Loucy (cell line): ENCODE data around the gene NADK.

Experiments
- EZH2phosphoT487 ChIP-seq: fragments of 200-600 bp; IDR thresholded peaks from 2 replicates; pipeline ENCODE4 v1.6.1; 2018; ENCODE audit warnings: antibody characterized with exemption, mild to moderate bottlenecking, moderate library complexity, borderline replicate concordance
- TF ChIP-seq, protein P1 (sequence below): fragments of 200-600 bp; sonication (generic); conservative IDR thresholded peaks from 2 replicates; pipeline ENCODE4 v1.5.1; 2014; ENCODE audit warnings: mild to moderate bottlenecking, antibody characterized with exemption, low read length

DNA sequence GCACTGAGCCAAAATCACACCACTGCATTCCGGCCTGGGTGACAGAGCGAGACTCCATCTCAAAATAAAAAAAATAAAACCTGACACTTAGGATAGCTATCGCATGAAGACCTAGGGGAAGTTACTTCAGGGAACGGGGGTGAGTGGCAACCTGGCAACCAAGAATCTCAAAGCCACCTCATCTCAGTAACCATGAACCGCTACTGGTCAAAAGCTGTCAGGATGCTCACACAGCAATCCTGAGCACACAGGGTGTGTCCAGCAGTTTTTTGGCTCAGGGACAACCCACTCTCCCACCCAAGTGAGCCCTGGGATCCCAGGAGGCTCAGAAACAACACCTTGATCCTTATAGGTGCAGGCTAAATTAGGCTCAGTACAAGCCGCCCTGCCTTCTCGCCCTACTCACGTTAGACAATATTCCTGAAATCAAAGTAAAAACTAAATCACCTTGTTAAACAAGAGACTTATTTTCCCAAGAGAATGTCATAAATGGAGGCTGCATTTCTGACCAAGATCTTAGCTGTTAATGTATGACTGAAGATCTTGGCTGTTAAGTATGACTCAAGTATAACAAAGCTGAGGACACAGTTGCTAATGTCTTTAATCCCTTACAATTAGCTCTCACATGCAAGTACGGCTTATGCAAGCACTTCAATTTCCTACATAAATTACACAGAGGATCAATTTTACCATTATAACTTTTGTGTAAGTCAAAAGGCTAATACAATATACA is 48.3 kb upstream of the NADK start:
- TF ChIP-seq, protein P1, sequence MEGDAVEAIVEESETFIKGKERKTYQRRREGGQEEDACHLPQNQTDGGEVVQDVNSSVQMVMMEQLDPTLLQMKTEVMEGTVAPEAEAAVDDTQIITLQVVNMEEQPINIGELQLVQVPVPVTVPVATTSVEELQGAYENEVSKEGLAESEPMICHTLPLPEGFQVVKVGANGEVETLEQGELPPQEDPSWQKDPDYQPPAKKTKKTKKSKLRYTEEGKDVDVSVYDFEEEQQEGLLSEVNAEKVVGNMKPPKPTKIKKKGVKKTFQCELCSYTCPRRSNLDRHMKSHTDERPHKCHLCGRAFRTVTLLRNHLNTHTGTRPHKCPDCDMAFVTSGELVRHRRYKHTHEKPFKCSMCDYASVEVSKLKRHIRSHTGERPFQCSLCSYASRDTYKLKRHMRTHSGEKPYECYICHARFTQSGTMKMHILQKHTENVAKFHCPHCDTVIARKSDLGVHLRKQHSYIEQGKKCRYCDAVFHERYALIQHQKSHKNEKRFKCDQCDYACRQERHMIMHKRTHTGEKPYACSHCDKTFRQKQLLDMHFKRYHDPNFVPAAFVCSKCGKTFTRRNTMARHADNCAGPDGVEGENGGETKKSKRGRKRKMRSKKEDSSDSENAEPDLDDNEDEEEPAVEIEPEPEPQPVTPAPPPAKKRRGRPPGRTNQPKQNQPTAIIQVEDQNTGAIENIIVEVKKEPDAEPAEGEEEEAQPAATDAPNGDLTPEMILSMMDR: no peak
- no peak for TF ChIP-seq EZH2phosphoT487
